Breast epithelium (tissue), 4 donors: ENCODE results near the gene OR4S1. TPM values are rescaled to one million over a fixed set of nuclear protein-coding genes. Genes with fewer than 3 reads are reported as not detected.
A peak's percentile ranks its signal among the peaks of the same experiment; 100 is the strongest.
"Not testable (repeated sequence)": the region's sequence is repeated elsewhere in the genome, so short reads cannot be mapped to it uniquely, and the experiment has no call there.

ENCODE experiments used
- DNase-seq, 2 donors: peaks; one replicate each; pipeline ENCODE4 v3.0.0-alpha.2; 2019; ENCODE audit warnings: low spot score in 2 of 2
- H3K27ac ChIP-seq, 2 donors: fragments of 200-600 bp; sonication (generic) in 1 of 2; one replicate each; pipeline ENCODE4 v1.5.1; 2016 to 2019; ENCODE audit warnings: mild to moderate bottlenecking in 1 of 2
- H3K27me3 ChIP-seq, 2 donors: fragments of 200-600 bp; sonication (generic) in 1 of 2; one replicate each; pipeline versions ENCODE4 v1.5.1 to v1.6.0; 2017 to 2019; ENCODE audit warnings: control low read depth in 1 of 2, mild to moderate bottlenecking in 1 of 2
- H3K36me3 ChIP-seq: fragments of 200-600 bp; one replicate; pipeline ENCODE4 v1.5.1; 2019
- H3K4me1 ChIP-seq, 2 donors: fragments of 200-600 bp; sonication (generic); one replicate each; pipeline ENCODE4 v1.5.1; 2016 to 2019; ENCODE audit warnings: control low read depth in 1 of 2
- H3K4me3 ChIP-seq, 3 donors: fragments of 200-600 bp; sonication (generic); 1 replicate in 2 of 3; 2 replicates in 1 of 3; pipeline ENCODE4 v1.5.1; 2016 to 2019; ENCODE audit warnings: mild to moderate bottlenecking in 3 of 3, moderate library complexity in 2 of 3
- H3K9me3 ChIP-seq, 2 donors: fragments of 200-600 bp; sonication (generic) in 1 of 2; one replicate each; pipeline ENCODE4 v1.5.1; 2016 to 2019; ENCODE audit warnings: control low read depth in 1 of 2
- CTCF ChIP-seq, 3 donors: fragments of 450-650 bp; IDR thresholded peaks; one replicate each; pipeline ENCODE4 v1.5.1; 2016 to 2017; ENCODE audit warnings: antibody characterized with exemption in 3 of 3, mild to moderate bottlenecking in 3 of 3, moderate library complexity in 3 of 3
- POLR2A ChIP-seq: fragments of 450-650 bp; IDR thresholded peaks from one replicate; pipeline ENCODE4 v1.6.1; 2016; ENCODE audit warnings: antibody characterized with exemption, mild to moderate bottlenecking, moderate library complexity
- POLR2AphosphoS5 ChIP-seq, 3 donors: sonication (generic); formaldehyde crosslinking; IDR thresholded peaks; one replicate each; pipeline ENCODE4 v1.6.1; 2017; ENCODE audit warnings: antibody characterized with exemption in 3 of 3
- intact Hi-C: fragments of 100-400 bp; cut with DNase I; formaldehyde crosslinking; loops from one replicate; pipeline ENCODE4 v1.15.1; 2023; ENCODE audit warnings: low total_unique reads
- total RNA-seq, 3 donors: library from RNA; depleted of rRNA; stranded (reverse); fragments of >200 nt; gene quantifications; one replicate each; pipeline ENCODE4 v1.1.0, GENCODE V29; 2016

The OR4S1 gene
- total RNA-seq, 3 donors from 2014 or later: not detected

DNA sequence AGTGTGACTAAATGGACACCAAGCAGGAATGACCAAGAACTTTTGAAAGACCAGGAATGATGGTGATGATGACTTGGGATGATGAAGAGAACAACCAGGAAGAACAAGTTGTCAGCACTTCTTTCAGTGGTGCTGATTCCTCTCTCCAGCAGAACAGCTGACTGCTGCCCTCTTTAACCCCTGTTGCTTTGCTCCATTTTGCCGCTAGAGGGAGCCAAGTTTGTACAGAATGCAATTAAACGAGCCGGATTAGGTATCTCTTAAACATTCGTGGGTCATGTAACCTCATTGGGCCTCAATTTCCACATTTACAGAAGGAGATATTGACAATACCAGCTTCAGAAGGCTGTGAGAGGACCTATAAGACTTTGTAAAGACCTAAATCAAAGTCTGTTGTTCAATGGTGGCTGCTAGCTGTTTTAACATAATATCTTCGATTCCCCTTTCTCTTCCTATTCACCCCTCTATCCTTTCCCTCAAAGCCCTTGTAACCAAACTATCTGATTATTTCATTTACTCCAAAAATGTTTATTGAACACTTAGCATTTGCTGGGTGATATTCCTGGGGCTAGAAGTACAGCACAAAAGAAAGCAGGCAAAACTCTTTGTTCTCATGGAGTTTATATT is 1.9 kb downstream of the OR4S1 start:
- no peaks in the 10 kb centered on the region for H3K36me3 ChIP-seq
- no peak overlapping the region for H3K27ac ChIP-seq
- no peaks in the 10 kb centered on the region for H3K27me3 ChIP-seq
- no peak overlapping the region for H3K4me3 ChIP-seq
- TF ChIP-seq CTCF (IDR thresholded peaks at IDR 0.05) (peak in 2 of 3 donors; percentile 25 to 43), POLR2A (no peak), POLR2AphosphoS5 (IDR thresholded peaks at IDR 0.05) (no peak)
- no peaks in the 10 kb centered on the region for H3K4me1 ChIP-seq
- DNase-seq: no peak
- peaks cover 0 to 4% of the 10 kb centered on the region in 2 donors for H3K9me3 ChIP-seq
- intact Hi-C loops: no loop called here

DNA sequence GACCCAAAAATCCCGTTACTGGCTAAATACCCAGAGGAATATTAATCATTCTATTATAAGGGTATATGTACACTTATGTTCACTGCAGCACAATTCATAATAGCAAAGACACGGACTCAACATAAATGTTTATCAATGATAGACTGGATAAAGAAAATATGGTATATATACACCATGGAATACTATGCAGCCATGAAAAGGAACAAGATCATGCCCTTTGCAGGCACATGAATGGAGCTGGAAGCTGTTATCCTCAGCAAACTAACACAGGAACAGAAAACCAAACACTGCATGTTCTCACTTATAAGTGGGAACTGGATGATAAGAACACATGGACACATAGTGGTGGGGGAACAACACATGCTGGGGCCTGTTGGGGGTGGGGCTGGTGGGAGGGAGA is 7.6 kb downstream of the OR4S1 start:
- intact Hi-C loops, H3K4me3 ChIP-seq, H3K27me3 ChIP-seq, H3K4me1 ChIP-seq, H3K36me3 ChIP-seq, H3K27ac ChIP-seq, H3K9me3 ChIP-seq, DNase-seq: not testable (repeated sequence)

- H3K36me3 ChIP-seq, DNase-seq, H3K27ac ChIP-seq, intact Hi-C loops, H3K4me3 ChIP-seq, H3K4me1 ChIP-seq, H3K27me3 ChIP-seq, H3K9me3 ChIP-seq: not testable (repeated sequence)
Observed at GRCh38 chr11:48319813-48320212, 13.8 kb downstream of the OR4S1 start.

DNA sequence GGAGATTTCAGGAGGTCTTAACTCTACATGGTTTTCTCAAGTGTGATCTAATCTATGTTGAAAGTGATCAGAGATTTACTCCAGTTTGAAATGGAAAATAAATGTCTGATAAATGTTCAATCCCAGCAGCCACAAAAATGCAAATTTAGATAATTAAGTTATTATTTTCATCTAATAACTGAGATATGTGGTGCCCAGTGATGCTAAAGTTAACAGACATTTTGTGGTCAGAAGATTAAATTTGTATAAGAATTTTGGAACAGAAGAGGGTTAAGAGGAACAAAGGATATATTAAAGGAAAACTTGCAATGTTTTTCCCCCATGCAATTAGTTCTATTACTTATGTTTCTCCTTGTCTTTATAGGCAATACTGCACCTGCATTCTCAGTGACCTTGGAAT is 18.6 kb downstream of the OR4S1 start, which contains the start of gene OR4C3:
OR4C3 (plus strand) TSS at position 301 of the 400 bp plus-strand sequence. CDS start 102 bp downstream, outside the sequence.
- not testable (repeated sequence) for H3K4me1 ChIP-seq, H3K27me3 ChIP-seq, DNase-seq

GRCh38 chr11:48341466-48341865 is 35.4 kb downstream of the OR4S1 start:
- no peaks in the 10 kb centered on the region for H3K4me1 ChIP-seq
- TF ChIP-seq CTCF (IDR thresholded peaks at IDR 0.05): no peak
- TF ChIP-seq POLR2A: no peak
- TF ChIP-seq POLR2AphosphoS5 (IDR thresholded peaks at IDR 0.05): no peak
- intact Hi-C loops: no loop called here

More for the DNA sequence above, 18.6 kb downstream of the OR4S1 start, which contains the start of gene OR4C3:
- H3K36me3 ChIP-seq, intact Hi-C loops, H3K27ac ChIP-seq, H3K9me3 ChIP-seq, H3K4me3 ChIP-seq: not testable (repeated sequence)

GRCh38 chr11:48342505-48342904 is 36.5 kb downstream of the OR4S1 start:
- DNase-seq, H3K27me3 ChIP-seq, H3K4me1 ChIP-seq, H3K4me3 ChIP-seq, H3K36me3 ChIP-seq, intact Hi-C loops, H3K27ac ChIP-seq: not testable (repeated sequence)
- H3K9me3 ChIP-seq: peaks cover 0 to 17% of the 10 kb centered on the region in 2 donors

More at GRCh38 chr11:48341466-48341865, 35.4 kb downstream of the OR4S1 start:
- Histone ChIP-seq H3K27ac (no peak overlapping the region), H3K27me3 (no peaks in the 10 kb centered on the region), H3K36me3 (no peaks in the 10 kb centered on the region), H3K9me3 (peaks cover 0 to 12% of the 10 kb centered on the region in 2 donors), H3K4me3 (no peak overlapping the region)
- DNase-seq: no peak

- H3K9me3 ChIP-seq: peaks cover 0 to 24% of the 10 kb centered on the region in 2 donors
- H3K27ac ChIP-seq, H3K4me1 ChIP-seq, H3K27me3 ChIP-seq, intact Hi-C loops, H3K4me3 ChIP-seq, DNase-seq, H3K36me3 ChIP-seq: not testable (repeated sequence)
Observed at GRCh38 chr11:48346286-48346685, 40.3 kb downstream of the OR4S1 start.

- H3K4me3 ChIP-seq: no peak overlapping the region
Observed at GRCh38 chr11:48354013-48354412, 48.0 kb downstream of the OR4S1 start.

More at GRCh38 chr11:48354013-48354412, 48.0 kb downstream of the OR4S1 start:
- no peak for TF ChIP-seq POLR2AphosphoS5 (IDR thresholded peaks at IDR 0.05)
- no peak for TF ChIP-seq CTCF (IDR thresholded peaks at IDR 0.05)
- TF ChIP-seq POLR2A: no peak
- Histone ChIP-seq H3K4me1 (no peaks in the 10 kb centered on the region), H3K9me3 (peaks cover 9 to 18% of the 10 kb centered on the region in 2 donors), H3K36me3 (no peaks in the 10 kb centered on the region), H3K27me3 (no peaks in the 10 kb centered on the region), H3K27ac (no peak overlapping the region)
- intact Hi-C loops: no loop called here
- DNase-seq: no peak
